ENCODE data around the gene CENPW.

- TF ChIP-seq CTCF (IDR thresholded peaks at IDR 0.05; ENCODE audit: low read depth, low read length) (no peak), EZH2phosphoT487 (IDR thresholded peaks at IDR 0.05; ENCODE audit: low read depth) (no peak)
These were observed 34.5 kb downstream of the CENPW start for GRCh38 chr6:126374372-126374771.
